Activated T-cell treated with anti-CD3 and anti-CD28 coated beads, Interleukin-2, amount 50 U/mL, for 48 hours (primary cell): ENCODE measurements around the gene AKNAD1.

Source experiments
- DNase-seq, 2 experiments: peaks; one replicate each; pipeline ENCODE4 v3.0.0-alpha.2; 2020

The AKNAD1 gene

DNA sequence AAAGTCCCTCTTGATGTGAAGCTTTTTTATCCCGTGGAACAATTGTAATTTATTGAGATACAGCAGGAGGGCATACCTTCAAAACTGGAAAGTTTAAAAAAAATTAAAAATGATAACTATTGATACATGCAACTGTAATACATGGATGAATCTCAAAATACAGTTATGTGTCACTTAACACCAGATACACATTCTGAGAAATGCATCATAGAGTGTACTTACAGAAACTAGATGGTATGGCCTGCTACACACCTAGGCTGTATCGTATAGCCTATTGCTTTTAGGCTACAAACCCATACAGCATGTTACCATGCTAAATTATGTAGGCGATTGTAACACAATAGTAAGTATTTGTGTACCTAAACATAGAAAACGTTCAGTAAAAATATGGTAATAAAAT, 7.1 kb upstream of the AKNAD1 start:
- DNase-seq: no peak

DNA sequence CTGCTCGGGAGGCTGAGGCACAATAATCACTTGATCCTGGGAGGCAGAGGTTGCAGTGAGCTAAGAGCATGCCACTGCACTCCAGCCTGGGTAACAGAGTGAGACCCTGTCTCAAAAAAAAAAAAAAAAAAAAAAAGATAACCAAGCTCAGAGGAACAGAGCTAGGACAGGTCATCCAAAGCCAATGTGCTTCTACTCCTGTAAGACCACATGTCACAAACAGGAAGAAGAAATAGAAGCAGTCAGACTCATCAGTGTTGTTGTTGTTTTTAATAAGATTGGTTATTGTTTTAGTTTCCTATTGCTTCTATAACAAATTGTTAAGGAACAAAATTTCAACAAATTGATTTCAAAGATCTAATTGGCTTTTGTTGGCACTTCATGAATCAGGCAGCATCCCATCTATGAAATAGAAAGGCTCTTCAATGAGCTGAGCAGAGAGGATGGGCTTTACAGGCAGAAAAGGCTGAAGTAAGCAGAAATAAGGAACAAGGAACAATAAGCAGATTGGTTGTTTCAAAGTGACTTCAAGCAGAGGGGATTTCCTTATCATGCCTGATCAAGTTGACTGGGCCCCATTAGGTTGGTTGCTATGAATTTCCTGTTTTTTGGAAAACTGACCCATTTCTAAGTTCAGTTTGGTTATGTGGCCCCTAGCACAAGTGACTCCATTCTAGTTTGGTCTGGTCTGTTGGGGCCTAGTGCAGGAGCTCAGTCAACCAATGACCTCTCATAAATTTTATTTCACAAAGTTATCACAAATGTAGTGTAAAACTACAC, 6.0 kb upstream of the AKNAD1 start:
- DNase-seq: no peak

DNA sequence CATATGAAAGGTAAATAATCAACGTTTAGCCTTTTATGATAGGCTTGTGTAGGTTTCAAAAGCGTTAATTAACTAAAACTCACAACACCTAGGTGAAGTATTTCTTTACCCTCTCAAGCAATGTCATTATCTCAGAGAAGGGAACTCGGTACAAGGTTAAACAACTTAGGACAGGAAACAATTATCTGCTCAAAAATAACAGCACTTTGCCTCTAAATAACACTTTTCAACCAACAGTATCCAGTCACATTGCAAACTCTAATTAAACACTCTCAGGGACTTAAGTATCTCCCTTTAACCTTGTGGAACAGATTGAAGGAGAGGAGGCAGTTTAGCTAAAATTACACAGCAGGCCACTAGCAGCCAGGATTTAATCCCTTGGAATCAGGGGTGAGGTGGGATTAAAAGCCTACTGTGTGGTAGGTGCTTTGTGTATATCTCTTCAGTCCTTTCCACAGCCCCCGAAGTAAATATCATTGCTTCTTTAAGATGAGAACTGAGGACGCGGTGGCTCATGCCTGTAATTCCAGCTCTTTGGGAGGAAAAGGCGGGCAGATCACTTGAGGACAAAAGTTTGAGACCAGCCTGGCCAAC, 5.2 kb upstream of the AKNAD1 start:
- no peak for DNase-seq

DNA sequence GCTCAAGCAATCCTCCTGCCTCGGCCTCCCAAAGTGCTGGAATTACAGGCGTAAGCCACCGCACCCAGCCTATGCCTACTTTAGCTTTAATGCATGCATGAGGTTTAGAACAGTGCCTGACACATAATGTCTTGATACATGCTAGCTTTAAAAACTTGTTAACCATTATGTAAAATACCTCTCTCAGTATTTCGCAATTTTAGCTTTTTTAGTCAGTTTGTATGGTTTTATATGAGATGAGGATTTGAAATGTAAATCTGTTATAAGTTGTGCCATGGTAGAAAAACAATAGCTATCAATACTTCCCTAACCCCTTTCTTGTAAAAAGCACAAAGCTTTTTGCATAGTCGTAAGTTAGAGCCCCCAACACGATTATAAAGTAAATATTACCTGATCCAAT, 4.7 kb upstream of the AKNAD1 start:
- no peak for DNase-seq

DNA sequence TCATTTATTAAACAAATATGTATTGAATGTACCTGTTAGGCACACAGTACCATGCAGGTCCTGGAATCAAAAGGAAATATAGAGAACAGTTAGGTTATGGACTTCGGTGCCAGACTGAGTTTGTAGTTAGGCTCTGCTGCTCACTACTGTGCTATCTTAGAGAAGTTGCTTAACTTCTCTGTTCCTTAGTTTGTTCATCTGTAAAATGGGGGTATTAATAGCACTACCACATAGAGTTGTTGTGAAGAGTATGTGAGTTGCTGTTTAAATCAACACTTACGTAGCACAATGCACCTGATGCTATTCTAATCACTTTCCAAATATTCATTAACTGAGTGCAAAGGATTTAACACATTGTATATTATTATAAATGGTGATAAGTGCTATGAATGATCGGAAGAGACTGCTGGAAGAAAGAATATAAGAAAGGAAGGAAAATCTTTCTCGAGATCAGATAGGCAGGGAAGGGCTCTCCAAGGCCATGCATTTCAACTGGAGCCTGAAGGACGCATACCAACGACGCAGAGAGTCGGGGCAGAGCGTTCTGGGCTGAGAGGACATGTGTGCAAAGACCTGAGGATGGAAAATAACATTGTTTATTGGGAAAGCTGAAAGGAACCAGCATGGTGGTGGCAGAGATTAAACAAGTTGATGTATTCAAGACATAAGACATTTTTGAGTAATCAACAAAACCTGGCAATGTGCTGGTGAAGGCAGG, 3.5 kb upstream of the AKNAD1 start:
- DNase-seq: no peak

DNA sequence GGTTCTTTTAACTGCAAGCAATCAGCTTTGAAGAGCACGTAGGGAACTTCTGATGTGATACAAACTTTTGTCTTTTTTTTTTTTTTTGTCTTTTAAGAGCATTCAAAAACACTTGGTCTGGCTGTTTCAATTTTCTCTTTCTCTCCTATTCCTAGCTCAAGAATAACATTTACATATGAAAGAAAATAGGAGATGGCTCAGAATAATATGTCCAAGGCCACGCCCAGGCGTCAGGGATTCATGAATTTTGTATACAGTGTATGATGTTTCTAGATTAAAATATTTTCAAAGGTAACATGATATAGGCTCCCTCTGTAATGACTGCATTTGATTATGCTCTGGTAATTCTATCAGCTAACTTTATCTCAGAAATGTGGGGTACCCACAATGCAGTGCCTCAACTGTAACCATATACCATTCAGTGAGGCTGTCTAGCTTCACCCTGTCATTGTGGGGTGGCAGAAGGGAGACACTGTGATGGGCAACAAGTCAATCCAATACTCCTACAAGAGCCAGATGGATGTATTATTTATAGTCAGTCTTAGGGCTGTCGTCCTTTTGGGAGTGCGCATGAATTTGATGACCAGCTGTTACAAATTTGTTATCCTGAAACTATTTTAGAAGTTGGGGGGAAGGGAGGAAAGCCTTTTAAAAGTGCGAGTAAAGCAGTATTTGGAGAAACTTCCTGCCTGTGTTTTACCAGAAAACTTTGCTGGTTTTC, 1.5 kb upstream of the AKNAD1 start:
- no peak for DNase-seq

DNA sequence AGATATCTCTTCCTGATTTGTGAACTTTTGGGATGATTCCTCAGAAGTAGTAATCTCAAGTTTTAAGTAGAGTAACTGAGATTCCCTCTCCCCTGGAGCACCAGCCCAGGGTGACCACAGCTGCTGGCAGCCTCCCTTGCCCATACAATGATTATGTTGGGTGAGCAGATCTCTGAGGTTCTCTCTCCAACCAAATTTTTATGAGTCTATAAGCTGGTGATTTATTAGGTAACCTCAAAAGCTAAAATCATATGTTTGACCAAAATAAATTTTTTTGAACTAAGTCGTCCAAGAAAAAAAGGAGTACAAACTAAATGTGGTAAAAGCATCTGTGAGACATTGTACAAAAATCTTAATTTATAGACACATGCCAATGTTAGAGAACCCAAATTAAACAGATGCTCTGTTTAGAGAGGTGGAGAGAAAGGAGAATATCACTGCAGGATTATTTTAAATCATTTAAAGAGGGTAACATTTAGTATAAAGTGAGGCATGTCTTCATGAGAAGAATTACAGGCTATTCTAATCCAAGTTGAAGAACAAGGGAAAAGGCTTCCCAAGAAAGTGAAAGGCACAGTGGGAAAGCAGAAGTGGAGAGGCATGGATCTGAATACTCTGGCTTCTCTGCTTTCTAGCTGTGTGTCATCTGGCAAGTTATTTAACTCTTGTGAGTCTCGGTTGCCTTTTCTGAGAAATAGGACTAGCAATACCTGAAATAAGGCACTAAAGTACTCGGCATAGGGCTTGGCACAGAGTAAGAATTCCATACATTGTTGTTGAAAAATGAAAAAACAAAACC, 2.5 kb downstream of the AKNAD1 start:
- no peak for DNase-seq

DNA sequence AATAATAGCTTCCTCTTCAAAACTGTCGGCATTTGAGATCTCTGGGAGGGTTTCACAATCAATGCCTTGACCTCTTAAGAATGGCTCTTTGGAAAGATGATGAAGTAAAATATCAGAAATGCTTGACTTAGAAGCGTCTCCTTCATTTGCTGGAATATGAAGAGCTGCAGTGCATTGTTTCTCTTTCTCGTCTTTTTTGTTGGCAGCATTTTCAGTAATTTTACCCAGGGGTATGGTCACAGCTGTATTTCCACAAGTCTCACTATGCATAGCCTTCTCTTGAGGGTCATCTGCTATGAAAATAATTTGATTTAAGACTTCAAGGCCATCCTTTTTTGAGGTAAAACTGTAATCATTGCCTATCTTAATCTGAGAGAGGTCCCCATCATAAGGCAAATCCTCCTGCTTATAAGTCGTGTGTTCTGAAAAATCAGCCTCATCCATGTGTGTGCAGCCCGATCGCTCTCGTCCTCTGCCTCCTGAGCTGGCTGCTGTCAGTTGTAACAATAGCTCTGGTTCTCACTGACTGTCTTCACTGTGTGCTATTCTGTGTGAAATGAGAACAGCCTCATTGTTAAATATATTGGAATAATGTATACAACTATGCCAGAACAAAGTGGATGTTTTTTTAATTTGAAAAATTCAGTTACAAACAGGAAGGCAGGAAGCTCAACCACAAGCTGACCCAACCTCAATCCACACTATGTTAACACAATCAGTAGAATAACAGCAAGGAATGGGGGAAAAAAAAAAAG, 4.5 kb downstream of the AKNAD1 start:
- no peak for DNase-seq

DNA sequence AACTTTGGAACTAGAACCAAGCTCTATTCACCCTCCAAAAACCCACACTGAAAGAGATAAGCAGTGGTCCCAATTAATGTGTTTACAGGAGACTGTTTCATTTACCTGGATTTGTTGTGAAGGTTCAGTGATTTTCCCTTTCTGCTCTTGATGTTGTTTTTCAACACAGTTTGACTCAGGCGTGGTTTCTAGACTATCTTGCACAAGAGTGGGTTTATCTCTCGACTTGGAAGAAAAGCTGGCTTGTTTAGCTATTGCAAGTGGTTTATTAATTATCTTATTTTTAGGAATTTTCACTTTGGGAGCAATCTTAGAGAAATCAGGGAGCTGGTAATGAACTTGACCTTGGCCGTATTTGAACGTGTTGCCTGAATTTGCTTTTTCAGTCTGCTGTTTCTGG, 5.3 kb downstream of the AKNAD1 start:
- DNase-seq: no peak

DNA sequence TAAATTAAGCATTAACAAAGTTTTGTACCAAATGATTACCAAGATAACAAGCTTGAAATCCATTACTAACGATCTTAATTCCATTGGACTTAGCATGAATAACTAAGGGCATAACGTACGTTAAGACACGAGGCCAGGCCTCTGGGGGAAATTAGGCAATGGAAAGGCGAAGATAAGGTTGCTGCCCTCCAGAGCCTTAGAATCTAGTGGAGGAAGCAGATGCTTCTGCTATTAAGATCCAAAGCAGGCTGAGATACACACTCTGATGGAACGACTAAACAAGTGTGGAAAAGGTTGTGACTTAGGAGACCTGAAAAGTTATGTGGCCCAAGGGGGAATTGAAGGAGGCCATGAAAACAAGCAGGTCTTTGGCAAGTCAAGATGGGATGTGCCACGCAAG, 6.0 kb downstream of the AKNAD1 start:
- DNase-seq: no peak

DNA sequence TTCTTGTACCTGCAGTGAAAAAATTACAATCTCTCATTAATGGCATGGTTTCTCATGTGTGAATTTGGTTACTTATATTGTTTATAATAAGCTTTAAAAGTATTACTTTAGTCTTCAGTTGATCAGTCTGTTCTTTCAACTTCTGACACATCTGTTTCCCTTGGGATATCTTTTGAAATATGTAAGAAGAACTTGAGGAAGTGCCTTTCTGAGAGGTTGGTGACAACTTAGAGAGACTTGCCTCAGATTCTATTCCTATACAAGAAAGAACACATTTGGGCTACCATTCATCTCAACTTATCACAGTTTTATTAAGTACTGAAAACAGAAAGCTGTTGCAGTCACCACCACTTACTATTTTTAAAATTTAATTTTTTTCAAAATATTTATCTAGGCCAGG, 8.1 kb downstream of the AKNAD1 start:
- DNase-seq: no peak

DNA sequence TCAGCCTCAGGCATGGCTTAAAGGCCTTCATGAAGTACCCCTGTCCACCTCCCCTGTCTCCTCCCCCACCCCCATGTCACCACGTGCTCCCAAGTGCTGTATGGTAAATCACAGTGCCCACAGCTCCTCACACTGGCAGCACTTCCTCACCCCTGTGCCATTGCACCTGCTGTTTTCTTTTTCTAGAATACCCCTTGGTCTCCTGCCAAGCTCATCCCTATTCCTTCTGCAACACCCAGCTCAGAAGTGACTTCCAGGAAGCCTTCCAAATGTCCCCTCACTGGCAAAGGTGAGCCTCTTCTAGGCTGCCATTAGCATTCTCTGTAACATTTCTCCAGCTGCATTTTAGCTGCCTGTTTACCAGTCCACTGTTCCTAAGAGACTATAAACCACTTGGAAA, 9.4 kb downstream of the AKNAD1 start:
- no peak for DNase-seq

DNA sequence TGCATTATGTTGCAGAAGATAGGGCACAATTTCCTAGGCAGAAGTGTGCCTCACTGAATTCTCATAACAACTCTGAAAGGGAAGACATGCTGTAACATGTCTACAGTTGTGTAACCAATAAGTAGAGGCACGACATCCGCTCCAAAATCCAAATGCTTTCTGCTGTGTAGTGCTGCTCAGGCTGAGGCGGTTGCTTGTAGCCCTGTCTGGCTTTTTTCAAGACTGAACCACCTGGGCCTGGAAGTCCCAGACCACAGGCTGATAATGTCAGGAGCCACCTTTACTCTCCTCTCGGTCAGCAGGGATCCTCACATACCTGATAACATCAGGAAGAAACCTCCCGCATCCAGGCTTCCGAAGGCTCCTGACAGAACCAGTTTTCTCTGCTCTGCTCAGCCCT, 10.9 kb downstream of the AKNAD1 start:
- DNase-seq: no peak

DNA sequence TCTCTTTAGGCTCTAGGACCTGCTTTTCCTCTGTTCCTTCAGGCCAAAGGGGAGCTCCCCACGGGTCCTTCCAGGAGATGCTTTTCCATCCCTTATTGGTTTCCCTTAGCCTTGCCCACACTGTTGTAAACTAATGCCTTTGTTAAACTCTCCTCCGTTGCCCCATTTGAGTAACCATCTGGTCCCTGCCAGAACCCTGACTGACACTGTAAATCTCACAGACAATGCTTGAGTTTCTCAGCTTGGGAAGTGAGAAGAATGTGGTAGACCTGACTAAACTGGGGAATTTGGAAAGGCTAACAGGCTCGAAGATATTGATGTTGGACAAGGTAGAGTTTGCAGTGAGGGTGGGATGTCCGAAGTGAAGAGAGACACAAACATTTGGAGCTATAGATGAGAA, 11.4 kb downstream of the AKNAD1 start:
- no peak for DNase-seq

DNA sequence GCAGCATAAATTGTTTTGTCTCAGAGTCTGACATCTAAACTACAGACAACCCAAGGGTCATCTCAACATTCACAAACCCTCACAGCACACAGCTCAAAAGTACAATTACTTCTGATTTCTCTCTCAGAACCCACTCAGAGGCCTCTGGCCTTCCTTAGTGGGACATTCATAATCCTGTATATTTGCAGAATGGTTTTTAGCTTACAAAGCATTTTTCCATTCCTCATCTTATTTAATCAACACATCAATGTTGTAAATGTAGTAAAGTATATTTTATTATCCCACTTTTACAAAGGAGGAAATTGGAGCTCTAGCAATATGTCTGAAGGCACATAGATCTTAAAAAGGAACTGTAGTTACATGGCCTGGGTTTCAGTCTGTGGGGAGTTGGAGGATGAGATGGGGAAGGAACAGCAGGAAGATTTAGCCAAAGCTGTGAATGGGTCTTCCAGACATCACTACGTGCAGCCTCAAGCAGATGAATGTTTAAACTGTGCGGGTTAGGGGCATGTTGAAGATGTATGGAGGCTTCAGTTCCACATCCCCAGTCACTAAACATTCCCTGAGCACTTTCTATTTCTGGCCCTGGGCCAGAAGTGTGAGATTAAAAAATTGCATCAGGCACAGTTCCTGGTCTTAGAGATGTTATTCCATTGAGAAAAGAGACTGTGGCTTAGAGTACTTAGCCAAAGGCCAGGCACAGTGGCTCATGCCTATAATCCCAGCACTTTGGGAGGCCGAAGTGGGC, 13.3 kb downstream of the AKNAD1 start:
- DNase-seq: no peak

DNA sequence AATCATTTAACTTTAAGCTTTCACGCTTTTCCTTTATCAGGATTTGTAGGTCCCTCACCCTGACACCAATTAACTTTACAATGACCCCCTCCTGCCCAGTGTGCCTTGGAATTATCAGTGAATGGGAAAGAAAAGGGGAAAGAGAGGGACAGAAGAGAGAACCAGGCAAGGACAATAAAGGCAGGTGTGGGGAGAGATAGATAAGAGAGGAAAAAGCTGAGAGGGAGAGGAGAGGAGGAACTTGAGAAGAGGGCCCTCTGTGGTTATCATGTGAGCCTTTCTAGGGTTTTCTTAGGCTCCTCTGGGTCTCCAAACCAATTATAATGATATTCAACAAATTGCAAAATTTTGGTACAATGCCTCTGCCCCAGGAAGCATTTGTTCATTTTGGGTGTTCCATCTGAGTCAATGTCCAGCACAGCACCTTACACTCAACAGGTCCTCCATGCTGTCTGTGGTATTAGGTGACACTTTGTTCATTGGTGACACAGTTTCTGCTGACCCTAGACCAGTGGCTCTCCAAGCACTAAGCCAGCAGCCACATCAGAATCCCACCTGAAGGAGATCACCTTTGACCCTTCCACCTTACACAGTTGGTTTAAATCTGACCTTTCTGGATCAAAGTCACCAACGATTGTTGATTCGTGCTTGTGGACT, 14.2 kb downstream of the AKNAD1 start:
- DNase-seq: no peak

DNA sequence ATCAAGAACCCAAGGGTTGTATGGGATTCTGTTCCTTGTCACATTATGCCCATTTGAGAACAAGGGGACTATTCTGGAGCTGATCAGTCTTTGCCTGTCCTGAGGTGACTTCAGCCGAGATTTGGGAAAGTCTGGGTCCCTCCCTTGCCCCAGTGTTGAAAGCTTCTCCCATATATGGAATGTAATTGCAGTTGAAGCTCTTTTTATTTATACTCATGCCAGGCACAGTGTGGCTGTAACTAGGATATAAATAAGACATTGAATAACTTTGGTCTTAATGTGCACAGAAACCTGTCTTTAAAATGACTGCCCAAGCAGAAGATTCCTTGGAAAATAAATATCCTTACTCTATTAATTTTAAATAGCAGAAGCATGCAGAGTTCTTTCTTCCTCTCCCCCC, 15.2 kb downstream of the AKNAD1 start:
- no peak for DNase-seq

DNA sequence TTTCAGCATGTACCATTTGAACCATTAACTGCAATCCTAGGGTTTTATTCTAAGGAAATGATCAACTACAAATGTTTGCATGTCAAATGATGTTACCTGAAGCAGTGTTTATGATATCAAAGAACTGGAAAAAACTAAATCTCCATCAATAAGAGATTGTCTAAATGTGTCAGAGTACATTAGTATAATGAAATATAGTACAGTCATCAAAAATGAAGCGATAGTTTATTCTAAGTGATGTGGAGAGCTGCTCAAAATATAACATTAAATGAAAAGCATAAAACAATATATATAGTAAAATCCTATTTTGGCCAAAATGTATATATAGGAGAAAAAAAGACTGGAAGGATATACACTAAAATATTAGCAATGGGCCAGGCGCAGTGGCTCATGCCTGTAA, 24.0 kb downstream of the AKNAD1 start:
- no peak for DNase-seq

DNA sequence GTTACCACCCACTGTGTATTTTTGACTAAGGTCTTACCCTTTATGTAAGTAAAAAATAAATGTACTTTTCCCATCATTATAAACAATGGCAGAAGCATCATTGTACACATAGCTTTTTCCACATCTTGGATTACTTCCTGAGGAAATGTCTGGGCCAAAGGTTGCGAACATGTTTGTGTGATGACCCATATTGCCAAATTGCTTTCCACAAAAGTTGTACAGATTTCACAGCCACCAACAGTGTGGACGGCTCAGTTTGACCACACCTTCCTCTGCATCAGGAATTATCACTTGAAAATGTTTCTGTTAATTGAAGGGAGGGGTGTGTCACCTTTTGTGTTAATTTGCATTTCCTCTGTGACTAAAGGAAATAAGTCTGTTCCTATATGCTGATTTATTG, 25.7 kb downstream of the AKNAD1 start:
- no peak for DNase-seq

DNA sequence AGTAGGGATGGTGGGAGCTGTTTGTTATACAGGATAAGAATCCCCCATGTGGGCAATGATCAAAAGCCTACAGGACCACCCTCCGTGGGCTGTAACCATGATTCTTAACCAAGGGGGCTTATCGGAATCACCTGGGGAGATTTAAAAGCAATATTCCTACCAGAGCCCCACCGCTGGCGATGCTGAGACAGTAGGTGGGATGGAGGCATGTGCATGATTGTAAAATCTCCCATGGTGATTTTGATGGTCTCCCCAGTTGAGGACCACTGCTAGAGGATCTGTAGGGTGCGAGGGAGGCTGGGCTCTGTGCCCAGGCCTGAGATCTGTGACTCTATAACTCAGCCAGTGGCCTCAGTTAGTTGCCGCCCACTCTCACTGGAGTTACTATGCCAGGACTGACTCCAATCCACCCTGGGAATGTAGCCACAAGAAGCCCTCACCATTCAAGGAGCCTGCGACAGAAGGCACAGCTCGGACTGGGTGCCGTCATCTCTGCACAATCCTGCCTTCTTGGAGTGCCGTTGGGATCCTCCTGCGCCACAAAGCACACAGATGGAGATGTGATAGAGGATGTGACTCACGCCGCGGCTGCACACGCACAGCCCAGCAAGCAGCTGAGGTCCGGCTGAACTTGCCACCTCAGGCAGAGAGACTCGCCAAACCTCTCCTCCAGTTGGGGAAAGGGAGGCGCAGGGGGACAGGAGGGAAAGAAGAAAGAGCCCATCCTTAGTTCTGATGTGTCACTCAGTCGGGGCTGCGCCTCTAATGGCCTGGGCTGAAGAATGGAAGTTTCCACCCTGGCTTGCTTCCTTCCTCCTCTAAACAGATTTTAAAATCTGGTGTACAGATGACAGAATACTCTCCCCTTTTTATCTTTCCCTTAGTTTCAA, 26.5 kb downstream of the AKNAD1 start:
- DNase-seq: no peak
